NT2/D1 (cell line): ENCODE measurements around the gene NDUFB2.

Experiments used
- SUZ12 ChIP-seq: IDR thresholded peaks from 2 replicates; pipeline ENCODE4 v1.6.1; 2011; ENCODE audit not compliant: insufficient read length, insufficient read depth; ENCODE audit errors: extremely low read depth
- ZNF274 ChIP-seq: IDR thresholded peaks from 2 replicates; pipeline ENCODE4 v1.6.1; 2011; ENCODE audit warnings: mild to moderate bottlenecking, low read depth, low read length

GRCh38 chr7:140719721-140720120 lies 23.2 kb downstream of the NDUFB2 start:
- no peak for TF ChIP-seq SUZ12
- TF ChIP-seq ZNF274, result no peak
